PC-9 (cell line): Measurements from ENCODE around the gene ATP13A3. TPM values are rescaled to one million over a fixed set of nuclear protein-coding genes. Genes with fewer than 3 reads are reported as not detected.

ENCODE experiments used
- BruUV-seq: library from RNA; stranded (reverse); fragments of 400-500 nt; replicated peaks from 2 replicates; lab custom pipeline; 2021; lab: Mats Ljungman, UMichigan
- CTCF ChIA-PET: fragments of 300-600 bp; sonication (Branson Sonifier 250); formaldehyde crosslinking; loops from one replicate; lab custom pipeline; 2022; ENCODE audit warnings: antibody characterized with exemption; lab: Charles Lee
- POLR2A ChIA-PET: fragments of 300-600 bp; sonication (Branson Sonifier 250); formaldehyde crosslinking; loops from one replicate; lab custom pipeline; 2022; ENCODE audit warnings: antibody characterized with exemption; ENCODE audit not compliant: unreplicated experiment; lab: Charles Lee
- DNase-seq, 2 experiments: peaks; one replicate each; pipeline versions ENCODE4 v3.0.0 to v3.0.0-alpha.2; 2015 to 2022; ENCODE audit warnings: mixed read lengths in 1 of 2
- H2AFZ ChIP-seq: fragments of 200-600 bp; sonication (generic); 2 replicates; pipeline ENCODE4 v1.8.1; 2017; ENCODE audit warnings: antibody characterized with exemption
- H3F3A ChIP-seq: fragments of 200-600 bp; sonication (generic); 2 replicates; pipeline ENCODE4 v1.8.1; 2017; ENCODE audit warnings: antibody characterized with exemption, mild to moderate bottlenecking, low read depth; ENCODE audit not compliant: insufficient read depth
- H3K27ac ChIP-seq: fragments of 200-600 bp; sonication (generic); 2 replicates; pipeline ENCODE4 v1.6.1; 2016; ENCODE audit warnings: mixed run types
- H3K27me3 ChIP-seq: fragments of 200-600 bp; sonication (generic); 2 replicates; pipeline ENCODE4 v1.6.1; 2016; ENCODE audit warnings: low read depth, mixed run types; ENCODE audit not compliant: insufficient read depth
- H3K36me3 ChIP-seq: fragments of 200-600 bp; sonication (generic); 2 replicates; pipeline ENCODE4 v1.6.1; 2016; ENCODE audit warnings: low read depth, mixed run types
- H3K4me1 ChIP-seq: fragments of 200-600 bp; sonication (generic); replicated peaks from 2 replicates; pipeline ENCODE4 v1.6.1; 2016; ENCODE audit warnings: mixed run types; ENCODE audit not compliant: insufficient read depth
- H3K4me2 ChIP-seq: fragments of 200-600 bp; sonication (generic); 2 replicates; pipeline ENCODE4 v1.6.1; 2017; ENCODE audit warnings: mixed run types
- H3K4me3 ChIP-seq: fragments of 200-600 bp; sonication (generic); 2 replicates; pipeline ENCODE4 v1.6.1; 2016; ENCODE audit warnings: mixed run types
- H3K79me2 ChIP-seq: fragments of 200-600 bp; sonication (generic); 2 replicates; pipeline ENCODE4 v1.6.1; 2017; ENCODE audit warnings: low read depth, mixed run types
- H3K9me2 ChIP-seq: fragments of 200-600 bp; sonication (generic); 2 replicates; pipeline ENCODE4 v1.8.1; 2017; ENCODE audit warnings: mild to moderate bottlenecking; ENCODE audit not compliant: insufficient read depth
- H3K9me3 ChIP-seq: fragments of 200-600 bp; sonication (generic); 2 replicates; pipeline ENCODE4 v1.8.1; 2016; ENCODE audit warnings: low read depth; ENCODE audit not compliant: insufficient read depth
- H4K20me1 ChIP-seq: fragments of 200-600 bp; sonication (generic); 2 replicates; pipeline ENCODE4 v1.8.1; 2017; ENCODE audit not compliant: insufficient read depth
- EZH2 ChIP-seq: fragments of 200-600 bp; sonication (generic); IDR thresholded peaks from 2 replicates; pipeline ENCODE4 v1.8.0; 2017; ENCODE audit warnings: antibody characterized with exemption, low read depth
- intact Hi-C: fragments of 100-400 bp; cut with micrococcal nuclease; formaldehyde crosslinking; loops from one replicate; pipeline ENCODE4 v1.10.0; 2022; ENCODE audit not compliant: unreplicated experiment
- total RNA-seq: library from RNA; stranded (reverse); gene quantifications from 2 replicates; pipeline ENCODE4 v1.2.3, GENCODE V29; 2021
- TF ChIP-seq, protein P1 (sequence below): fragments of 200-600 bp; sonication (generic); conservative IDR thresholded peaks from 2 replicates; pipeline ENCODE4 v1.6.1; 2017; ENCODE audit warnings: mixed run types, antibody characterized with exemption, mild to moderate bottlenecking, moderate library complexity

The ATP13A3 gene
- total RNA-seq, 1 experiment from 2014 or later, result 242 TPM

DNA sequence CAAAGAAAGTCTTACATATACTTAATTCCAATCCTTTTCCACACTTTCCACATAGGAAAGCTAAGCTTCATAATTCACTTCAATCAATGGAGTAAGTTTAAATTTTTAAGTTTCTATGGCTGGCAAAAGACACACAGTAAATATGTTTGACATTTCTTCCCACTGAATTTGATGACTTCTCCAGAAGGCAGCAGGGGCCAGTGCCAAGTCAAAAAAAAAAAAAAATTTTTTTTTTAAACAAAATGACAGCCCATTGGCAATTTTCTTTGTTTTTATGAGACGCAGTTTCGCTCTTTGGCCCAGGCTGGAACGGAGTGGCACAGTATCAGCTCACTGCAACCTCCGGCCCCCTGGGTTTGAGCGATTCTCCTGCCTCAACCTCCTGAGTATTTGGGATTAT is 28.7 kb downstream of the ATP13A3 start:
- TF ChIP-seq EZH2, result no peak
- TF ChIP-seq, protein P1, sequence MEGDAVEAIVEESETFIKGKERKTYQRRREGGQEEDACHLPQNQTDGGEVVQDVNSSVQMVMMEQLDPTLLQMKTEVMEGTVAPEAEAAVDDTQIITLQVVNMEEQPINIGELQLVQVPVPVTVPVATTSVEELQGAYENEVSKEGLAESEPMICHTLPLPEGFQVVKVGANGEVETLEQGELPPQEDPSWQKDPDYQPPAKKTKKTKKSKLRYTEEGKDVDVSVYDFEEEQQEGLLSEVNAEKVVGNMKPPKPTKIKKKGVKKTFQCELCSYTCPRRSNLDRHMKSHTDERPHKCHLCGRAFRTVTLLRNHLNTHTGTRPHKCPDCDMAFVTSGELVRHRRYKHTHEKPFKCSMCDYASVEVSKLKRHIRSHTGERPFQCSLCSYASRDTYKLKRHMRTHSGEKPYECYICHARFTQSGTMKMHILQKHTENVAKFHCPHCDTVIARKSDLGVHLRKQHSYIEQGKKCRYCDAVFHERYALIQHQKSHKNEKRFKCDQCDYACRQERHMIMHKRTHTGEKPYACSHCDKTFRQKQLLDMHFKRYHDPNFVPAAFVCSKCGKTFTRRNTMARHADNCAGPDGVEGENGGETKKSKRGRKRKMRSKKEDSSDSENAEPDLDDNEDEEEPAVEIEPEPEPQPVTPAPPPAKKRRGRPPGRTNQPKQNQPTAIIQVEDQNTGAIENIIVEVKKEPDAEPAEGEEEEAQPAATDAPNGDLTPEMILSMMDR, result no peak
- no peak for DNase-seq
- peaks cover 37% of the 10 kb centered on the region for H4K20me1 ChIP-seq
- ChIA-PET CTCF (interaction anchor here (0.6 kb wide), 1 partner anchor 8 kb away, joined by 5 read pairs; no protein-coding TSS in a partner anchor), POLR2A (no interaction called here)
- no TSS peak for BruUV-seq
- no peak overlapping the region for H3K4me2 ChIP-seq
- peaks cover 58% of the 10 kb centered on the region for H3K36me3 ChIP-seq
- no peaks in the 10 kb centered on the region; the same call in 1 of the 2 replicates for H3K4me1 ChIP-seq
- no peak overlapping the region for H3K4me3 ChIP-seq
- no peaks in the 10 kb centered on the region for H3K9me2 ChIP-seq
- no peak overlapping the region for H3K27ac ChIP-seq
- H2AFZ ChIP-seq, result no peak overlapping the region
- peaks cover 72% of the 10 kb centered on the region for H3F3A ChIP-seq
- no peaks in the 10 kb centered on the region for H3K9me3 ChIP-seq
- peaks cover 33% of the 10 kb centered on the region for H3K79me2 ChIP-seq
- H3K27me3 ChIP-seq, result no peaks in the 10 kb centered on the region
- intact Hi-C loops, result no loop called here

DNA sequence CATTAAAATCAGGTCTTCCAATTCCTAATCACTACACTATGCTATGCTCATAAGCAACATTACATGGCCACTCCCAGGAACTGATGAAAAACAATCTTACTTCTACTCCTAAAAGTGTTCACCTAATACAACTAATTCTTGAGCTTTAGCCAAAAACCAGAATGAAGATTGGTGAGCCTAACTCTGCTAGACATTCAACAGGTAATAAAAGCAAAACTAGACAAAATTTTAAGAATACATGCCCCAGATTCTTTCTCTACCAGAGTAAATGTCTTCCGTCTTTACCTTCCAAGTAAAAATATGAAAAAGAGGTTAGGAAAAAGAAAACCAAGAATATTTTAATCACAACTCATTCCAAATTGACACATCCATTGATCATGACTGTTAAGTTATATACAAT is 31.3 kb downstream of the ATP13A3 start:
- intact Hi-C loops, result no loop called here
- H3K4me1 ChIP-seq, result no peaks in the 10 kb centered on the region
- no peaks in the 10 kb centered on the region for H3K9me3 ChIP-seq
- POLR2A ChIA-PET, result no interaction called here
- no peak overlapping the region for H3K27ac ChIP-seq
- peaks cover 60% of the 10 kb centered on the region for H3F3A ChIP-seq
- H4K20me1 ChIP-seq, result peaks cover 14% of the 10 kb centered on the region; the same call in 1 of the 2 replicates
- H3K27me3 ChIP-seq, result no peaks in the 10 kb centered on the region
- BruUV-seq, result no TSS peak
- H3K9me2 ChIP-seq, result no peaks in the 10 kb centered on the region
- DNase-seq, result no peak
- H3K79me2 ChIP-seq, result peaks cover 9% of the 10 kb centered on the region
- H2AFZ ChIP-seq, result no peak overlapping the region
- CTCF ChIA-PET, result interaction anchor here (0.5 kb wide), 1 partner anchor 817 kb away, joined by 3 read pairs; no protein-coding TSS in a partner anchor
- TF ChIP-seq, protein P1, result no peak
- no peak for TF ChIP-seq EZH2
- peaks cover 68% of the 10 kb centered on the region for H3K36me3 ChIP-seq
- H3K4me3 ChIP-seq, result no peak overlapping the region
- H3K4me2 ChIP-seq, result no peak overlapping the region

DNA sequence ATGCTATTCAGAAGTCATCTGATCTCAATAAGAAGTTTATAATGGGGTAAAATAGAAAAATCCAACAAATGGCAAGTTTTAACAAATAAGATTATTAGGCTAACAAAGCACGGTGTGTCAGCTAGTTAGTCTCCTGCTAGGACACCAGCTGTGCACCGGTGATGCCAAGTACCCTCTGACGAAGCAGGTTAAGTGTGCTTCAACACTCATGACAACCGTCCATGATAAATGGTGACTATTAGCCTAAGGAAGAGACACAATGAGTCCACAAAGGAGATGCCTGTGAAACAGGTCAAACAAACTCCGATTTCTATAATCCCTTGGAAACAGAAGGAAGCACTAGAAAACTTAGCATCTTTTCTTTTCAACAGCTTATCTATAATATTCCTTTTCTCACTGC is 36.5 kb downstream of the ATP13A3 start:
- peaks cover 80% of the 10 kb centered on the region for H3K36me3 ChIP-seq
- peaks cover 5% of the 10 kb centered on the region; the same call in 1 of the 2 replicates for H4K20me1 ChIP-seq
- no peaks in the 10 kb centered on the region for H3K79me2 ChIP-seq
- no peaks in the 10 kb centered on the region for H3K9me2 ChIP-seq
- H2AFZ ChIP-seq, result no peak overlapping the region
- 0 out of 2 replicates have a peak overlapping the region, but pooled peaks have one; percentile 4 for H3K27ac ChIP-seq
- no peak overlapping the region for H3K4me2 ChIP-seq
- no peak for DNase-seq
- ChIA-PET POLR2A (no interaction called here), CTCF (interaction anchor here (0.6 kb wide), 1 partner anchor 120 kb away, joined by 3 read pairs; no protein-coding TSS in a partner anchor)
- no peak for TF ChIP-seq EZH2
- TF ChIP-seq, protein P1, result no peak
- no peaks in the 10 kb centered on the region for H3K27me3 ChIP-seq
- H3K9me3 ChIP-seq, result no peaks in the 10 kb centered on the region
- H3K4me1 ChIP-seq, result no peaks in the 10 kb centered on the region
- intact Hi-C loops, result loop anchor here (5.0 kb wide), 1 partner anchor 197 kb away; no protein-coding TSS in a partner anchor
- H3K4me3 ChIP-seq, result no peak overlapping the region
- H3F3A ChIP-seq, result peaks cover 54% of the 10 kb centered on the region
- BruUV-seq, result no TSS peak
